SU-DHL-6 (cell line): ENCODE measurements around the gene GUCA2A.

ENCODE experiments used
- H2AFZ ChIP-seq: fragments of 200-600 bp; sonication (generic); 2 replicates; pipeline ENCODE4 v1.6.1; 2014; ENCODE audit warnings: low read depth, mild to moderate bottlenecking, moderate library complexity, mixed read lengths, antibody characterized with exemption, low read length; ENCODE audit not compliant: severe bottlenecking
- H3F3A ChIP-seq: fragments of 200-600 bp; shearing (Covaris generic); 2 replicates; pipeline ENCODE4 v1.6.0; 2016; ENCODE audit warnings: antibody characterized with exemption, mild to moderate bottlenecking; ENCODE audit not compliant: insufficient read depth
- H3K27ac ChIP-seq: fragments of 200-600 bp; sonication (generic); 2 replicates; pipeline ENCODE4 v1.5.1; 2016; ENCODE audit warnings: low read depth, mild to moderate bottlenecking, low read length, moderate library complexity, mixed read lengths
- H3K27me3 ChIP-seq: fragments of 200-600 bp; sonication (generic), shearing (Covaris generic); 2 replicates; pipeline ENCODE4 v1.6.0; 2014; ENCODE audit warnings: mild to moderate bottlenecking, low read length
- H3K36me3 ChIP-seq: fragments of 200-600 bp; sonication (generic); 2 replicates; pipeline ENCODE4 v1.6.1; 2014; ENCODE audit warnings: mild to moderate bottlenecking, low read length, mixed read lengths
- H3K4me2 ChIP-seq: fragments of 300-600, 200-600 bp; shearing (Covaris generic), sonication (generic); 2 replicates; pipeline ENCODE4 v1.6.0; 2014; ENCODE audit warnings: low read length, low read depth, mild to moderate bottlenecking; ENCODE audit not compliant: poor library complexity, severe bottlenecking
- H3K4me3 ChIP-seq: fragments of 200-600 bp; sonication (generic); 2 replicates; pipeline ENCODE4 v1.5.1; 2014; ENCODE audit warnings: antibody characterized with exemption, low read length, mild to moderate bottlenecking, mixed read lengths; ENCODE audit not compliant: insufficient read depth, poor library complexity, severe bottlenecking
- H3K79me2 ChIP-seq: fragments of 200-600 bp; sonication (generic); 2 replicates; pipeline ENCODE4 v1.6.1; 2014; ENCODE audit warnings: mild to moderate bottlenecking, low read length, moderate library complexity; ENCODE audit not compliant: insufficient read depth
- H3K9ac ChIP-seq: fragments of 200-600 bp; sonication (generic); 2 replicates; pipeline ENCODE4 v1.7.0; 2014; ENCODE audit warnings: mild to moderate bottlenecking, low read length
- H3K9me2 ChIP-seq: fragments of 200-600 bp; sonication (generic); replicated peaks from 2 replicates; pipeline ENCODE4 v1.6.1; 2014; ENCODE audit warnings: low read length; ENCODE audit not compliant: insufficient read depth
- H3K9me3 ChIP-seq: fragments of 200-600 bp; sonication (generic); 2 replicates; pipeline ENCODE4 v1.6.1; 2014; ENCODE audit warnings: low read length, mixed read lengths; ENCODE audit not compliant: insufficient read depth
- H4K20me1 ChIP-seq: fragments of 200-600 bp; sonication (generic); 2 replicates; pipeline ENCODE4 v1.6.1; 2014; ENCODE audit warnings: low read depth, mild to moderate bottlenecking, antibody characterized with exemption, low read length, moderate library complexity, mixed read lengths
- CTCF ChIP-seq: fragments of 200-600 bp; sonication (generic); IDR thresholded peaks from one replicate; pipeline ENCODE4 v1.5.1; 2017; ENCODE audit warnings: antibody characterized with exemption, mild to moderate bottlenecking, low read length, moderate library complexity; ENCODE audit not compliant: insufficient read depth, poor library complexity, severe bottlenecking
- EZH2phosphoT487 ChIP-seq: fragments of 200-600 bp; sonication (generic), shearing (Covaris generic); conservative IDR thresholded peaks from 2 replicates; pipeline ENCODE4 v1.6.1; 2018; ENCODE audit warnings: mild to moderate bottlenecking, antibody characterized with exemption, low read length, moderate library complexity, mixed read lengths

Gene GUCA2A

GRCh38 chr1:42163536-42164503 lies 725 bp downstream of the GUCA2A start:
- Histone ChIP-seq H3K9me2 (no peaks in the 10 kb centered on the region), H3K27ac (no peak overlapping the region), H3K4me3 (no peak overlapping the region), H3F3A (no peaks in the 10 kb centered on the region), H3K27me3 (0 out of 2 replicates have a peak, but pooled peaks cover 5% of the 10 kb centered on the region), H2AFZ (no peak overlapping the region), H3K9ac (no peak overlapping the region), H3K9me3 (no peaks in the 10 kb centered on the region), H4K20me1 (no peaks in the 10 kb centered on the region), H3K36me3 (no peaks in the 10 kb centered on the region), H3K4me2 (no peak overlapping the region), H3K79me2 (no peaks in the 10 kb centered on the region)
- no peak for TF ChIP-seq CTCF
- TF ChIP-seq EZH2phosphoT487 = no peak

- H3K9me3 ChIP-seq = no peaks in the 10 kb centered on the region
- H3K9ac ChIP-seq = no peak overlapping the region
- no peaks in the 10 kb centered on the region for H3F3A ChIP-seq
- H3K36me3 ChIP-seq = no peaks in the 10 kb centered on the region
- no peaks in the 10 kb centered on the region for H4K20me1 ChIP-seq
- H3K27ac ChIP-seq = no peak overlapping the region
- no peak overlapping the region for H3K4me2 ChIP-seq
- 0 out of 2 replicates have a peak, but pooled peaks cover 5% of the 10 kb centered on the region for H3K27me3 ChIP-seq
- H3K79me2 ChIP-seq = no peaks in the 10 kb centered on the region
- no peak overlapping the region for H2AFZ ChIP-seq
- no peak overlapping the region for H3K4me3 ChIP-seq
- TF ChIP-seq CTCF (no peak), EZH2phosphoT487 (no peak)
- H3K9me2 ChIP-seq = no peaks in the 10 kb centered on the region
These were observed 1.4 kb downstream of the GUCA2A start for GRCh38 chr1:42163114-42163513.

- Histone ChIP-seq H3K36me3 (no peaks in the 10 kb centered on the region), H3K9me3 (no peaks in the 10 kb centered on the region), H3K27me3 (0 out of 2 replicates have a peak, but pooled peaks cover 5% of the 10 kb centered on the region), H3K27ac (no peak overlapping the region), H4K20me1 (no peaks in the 10 kb centered on the region), H3K4me2 (no peak overlapping the region), H2AFZ (no peak overlapping the region), H3K9me2 (no peaks in the 10 kb centered on the region), H3F3A (no peaks in the 10 kb centered on the region), H3K79me2 (no peaks in the 10 kb centered on the region), H3K4me3 (no peak overlapping the region), H3K9ac (no peak overlapping the region)
- no peak for TF ChIP-seq CTCF
- TF ChIP-seq EZH2phosphoT487 = no peak
These were observed 2.4 kb downstream of the GUCA2A start for GRCh38 chr1:42162181-42162580.
